Measurements from ENCODE around the gene BRD9. TPM values are rescaled to one million over a fixed set of nuclear protein-coding genes. Genes with fewer than 3 reads are reported as not detected.

Gene BRD9
- polyA plus RNA-seq, 1 donor (not counting 4 experiments of a cell fraction or from before 2014, with no cell fraction given): 10.1 TPM

GRCh38 chr5:862367-863243 is 30.0 kb downstream of the BRD9 start:
- no peak for FAIRE-seq
- Histone ChIP-seq H3K9me1 (ENCODE audit: control insufficient read depth, extremely low read depth, insufficient read depth, low read length) (no peaks in the 10 kb centered on the region), H3K27me3 (ENCODE audit: control insufficient read depth, extremely low read depth, insufficient read depth, low read length) (no peaks in the 10 kb centered on the region), H4K20me1 (ENCODE audit: control insufficient read depth, extremely low read depth, insufficient read depth, low read length) (peaks cover 5% of the 10 kb centered on the region), H3K4me1 (ENCODE audit: control insufficient read depth, extremely low read depth, insufficient read depth, low read length) (peaks cover 7% of the 10 kb centered on the region), H3K79me2 (ENCODE audit: control insufficient read depth, insufficient read depth, low read length) (no peaks in the 10 kb centered on the region), H3K9ac (ENCODE audit: control insufficient read depth, extremely low read depth, insufficient read depth, low read length) (no peak overlapping the region), H3K27ac (ENCODE audit: control insufficient read depth, insufficient read depth, low read length) (no peak overlapping the region), H3K36me3 (ENCODE audit: control insufficient read depth in 2 of 2, extremely low read depth in 1 of 2, insufficient read depth in 2 of 2, low read length in 2 of 2) (peaks cover 17 to 29% of the 10 kb centered on the region in 2 experiments), H3K9me3 (ENCODE audit: control insufficient read depth, low read depth, low read length) (no peaks in the 10 kb centered on the region), H2AFZ (ENCODE audit: control insufficient read depth, low read length) (no peak overlapping the region), H3K4me3 (ENCODE audit: control insufficient read depth in 2 of 3, extremely low read depth in 1 of 3, insufficient read depth in 2 of 3, low read depth in 1 of 3, low read length in 3 of 3) (no peak overlapping the region), H3K4me2 (ENCODE audit: control insufficient read depth, extremely low read depth, insufficient read depth, low read depth, low read length) (no peak overlapping the region)
- DNase-seq (ENCODE audit: low read depth, low spot score): no peak
- TF ChIP-seq EZH2 (IDR thresholded peaks at IDR 0.05; ENCODE audit: low read length): no peak
- no peak for TF ChIP-seq CTCF (optimal IDR thresholded peaks at IDR 0.05 in 1 of 3, IDR thresholded peaks at IDR 0.05 in 1 of 3, conservative IDR thresholded peaks at IDR 0.05 in 1 of 3; ENCODE audit: extremely low read depth in 1 of 3, insufficient read depth in 2 of 3, low read length in 3 of 3)
- dilution Hi-C loops (cut with MboI; ENCODE audit: extremely low pct_ligation_motif_present, low sequenced_read_pairs): no loop called here

GRCh38 chr5:861442-862366 is 30.9 kb downstream of the BRD9 start:
- DNase-seq (ENCODE audit: low read depth, low spot score) (no peak), FAIRE-seq (no peak)
- Histone ChIP-seq H3K4me3 (ENCODE audit: control insufficient read depth in 2 of 3, extremely low read depth in 1 of 3, insufficient read depth in 2 of 3, low read depth in 1 of 3, low read length in 3 of 3) (no peak overlapping the region), H3K9me1 (ENCODE audit: control insufficient read depth, extremely low read depth, insufficient read depth, low read length) (no peaks in the 10 kb centered on the region), H3K79me2 (ENCODE audit: control insufficient read depth, insufficient read depth, low read length) (no peaks in the 10 kb centered on the region), H3K36me3 (ENCODE audit: control insufficient read depth in 2 of 2, extremely low read depth in 1 of 2, insufficient read depth in 2 of 2, low read length in 2 of 2) (peaks cover 15 to 23% of the 10 kb centered on the region in 2 experiments), H3K9ac (ENCODE audit: control insufficient read depth, extremely low read depth, insufficient read depth, low read length) (no peak overlapping the region), H4K20me1 (ENCODE audit: control insufficient read depth, extremely low read depth, insufficient read depth, low read length) (peaks cover 5% of the 10 kb centered on the region), H3K27me3 (ENCODE audit: control insufficient read depth, extremely low read depth, insufficient read depth, low read length) (no peaks in the 10 kb centered on the region), H3K4me1 (ENCODE audit: control insufficient read depth, extremely low read depth, insufficient read depth, low read length) (peaks cover 7% of the 10 kb centered on the region), H3K4me2 (ENCODE audit: control insufficient read depth, extremely low read depth, insufficient read depth, low read depth, low read length) (peak overlapping the region; percentile 14), H3K27ac (ENCODE audit: control insufficient read depth, insufficient read depth, low read length) (no peak overlapping the region), H3K9me3 (ENCODE audit: control insufficient read depth, low read depth, low read length) (no peaks in the 10 kb centered on the region), H2AFZ (ENCODE audit: control insufficient read depth, low read length) (no peak overlapping the region)
- TF ChIP-seq EZH2 (IDR thresholded peaks at IDR 0.05; ENCODE audit: low read length): no peak
- no peak for TF ChIP-seq CTCF (optimal IDR thresholded peaks at IDR 0.05 in 1 of 3, IDR thresholded peaks at IDR 0.05 in 1 of 3, conservative IDR thresholded peaks at IDR 0.05 in 1 of 3; ENCODE audit: extremely low read depth in 1 of 3, insufficient read depth in 2 of 3, low read length in 3 of 3)
- dilution Hi-C loops (cut with MboI; ENCODE audit: extremely low pct_ligation_motif_present, low sequenced_read_pairs): no loop called here
